A549 (cell line): ENCODE measurements around the gene P2RX3. TPM values are rescaled to one million over a fixed set of nuclear protein-coding genes. Genes with fewer than 3 reads are reported as not detected.

Source experiments
- ATAC-seq, 2 experiments: fragments of 200-7000 bp in 1 of 2; fragments of >200 bp in 1 of 2; cut with Nextera tagmentation in 1 of 2; cut with Tn5 transposase in 1 of 2; 3 replicates each; pipeline versions ENCODE4 v1.8.0 to v1.9.1; 2018 to 2020; ENCODE audit warnings: mild to moderate bottlenecking in 1 of 2, moderate library complexity in 1 of 2
- CTCF ChIA-PET: fragments of 300-600 bp; sonication (Branson Sonifier 250); formaldehyde crosslinking; extraction: SDS; loops from one replicate; lab custom pipeline; 2021; ENCODE audit warnings: antibody characterized with exemption, inconsistent platforms; lab: Yijun Ruan, JAX
- POLR2A ChIA-PET: fragments of 350-600 bp; formaldehyde crosslinking; extraction: SDS; loops from one replicate; lab custom pipeline; 2021; ENCODE audit warnings: antibody characterized with exemption, inconsistent platforms; lab: Yijun Ruan, JAX
- DNase-seq, 2 experiments: peaks; one replicate each; pipeline versions ENCODE4 v3.0.0 to v3.0.0-alpha.2; 2011 to 2016; ENCODE audit warnings: low read depth in 1 of 2, low spot score in 1 of 2
- FAIRE-seq: peaks from 2 replicates; lab custom pipeline; 2011; peaks lifted over from hg19 to GRCh38; lab: Jason Lieb, UNC
- H3K27ac ChIP-seq, 2 experiments: fragments of >200 bp; sonication (Bioruptor Twin); formaldehyde crosslinking; 3 replicates each; pipeline ENCODE4 v1.5.1; 2016 to 2017
- H3K4me1 ChIP-seq: fragments of >200 bp; sonication (Bioruptor Twin); formaldehyde crosslinking; 3 replicates; pipeline ENCODE4 v1.6.1; 2016
- H3K4me2 ChIP-seq: fragments of >200 bp; sonication (Bioruptor Twin); formaldehyde crosslinking; 3 replicates; pipeline ENCODE4 v1.6.1; 2016
- H3K4me3 ChIP-seq: fragments of >200 bp; sonication (Bioruptor Twin); formaldehyde crosslinking; 3 replicates; pipeline ENCODE4 v1.5.1; 2016
- H3K9me3 ChIP-seq: fragments of >200 bp; sonication (Bioruptor Twin); formaldehyde crosslinking; 3 replicates; pipeline ENCODE4 v1.6.1; 2016
- CEBPB ChIP-seq, 2 experiments: fragments of >200 bp in 1 of 2; sonication (Bioruptor Twin) in 1 of 2; formaldehyde crosslinking in 1 of 2; IDR thresholded peaks; 2 replicates each; pipeline ENCODE4 v1.6.1; 2012 to 2016
- CTCF ChIP-seq: fragments of >200 bp; sonication (Bioruptor Twin); formaldehyde crosslinking; IDR thresholded peaks from 3 replicates; pipeline ENCODE4 v1.5.1; 2016
- E2F6 ChIP-seq: IDR thresholded peaks from 2 replicates; pipeline ENCODE4 v1.6.1; 2012; ENCODE audit warnings: low read depth, borderline replicate concordance
- FOSB ChIP-seq: fragments of 250-450 bp; sonication (Bioruptor Pico); IDR thresholded peaks from 2 replicates; pipeline ENCODE4 v1.5.0; 2020; ENCODE audit warnings: mild to moderate bottlenecking, moderate library complexity
- GATA3 ChIP-seq: IDR thresholded peaks from 2 replicates; pipeline ENCODE4 v1.6.1; 2012; ENCODE audit warnings: borderline replicate concordance
- HDAC2 ChIP-seq: fragments of 200-600 bp; sonication (generic); IDR thresholded peaks from 2 replicates; pipeline ENCODE4 v1.6.1; 2016
- HEYL ChIP-seq: fragments of 250-450 bp; sonication (Bioruptor Pico); IDR thresholded peaks from 2 replicates; pipeline ENCODE4 v1.8.0; 2021; ENCODE audit warnings: mild to moderate bottlenecking, moderate library complexity
- HOXB13 ChIP-seq: fragments of 250-450 bp; sonication (Bioruptor Pico); IDR thresholded peaks from 2 replicates; pipeline ENCODE4 v1.5.0; 2020; ENCODE audit warnings: low read depth, mild to moderate bottlenecking, moderate library complexity
- KDM1A ChIP-seq: fragments of 200-600 bp; sonication (generic); IDR thresholded peaks from 2 replicates; pipeline ENCODE4 v1.6.1; 2016; ENCODE audit warnings: low read depth, mild to moderate bottlenecking
- MAFK ChIP-seq: fragments of 450-650 bp; IDR thresholded peaks from 2 replicates; pipeline ENCODE4 v1.6.1; 2014; ENCODE audit not compliant: partially characterized antibody
- MAX ChIP-seq: IDR thresholded peaks from 2 replicates; pipeline ENCODE4 v1.6.1; 2012
- MYC ChIP-seq: IDR thresholded peaks from 2 replicates; pipeline ENCODE4 v1.6.1; 2012; ENCODE audit warnings: mild to moderate bottlenecking, inconsistent platforms, low read length, improper control_type of control experiment, borderline replicate concordance
- PBX3 ChIP-seq: IDR thresholded peaks from 2 replicates; pipeline ENCODE4 v1.6.1; 2012
- RAD21 ChIP-seq, 2 experiments: fragments of >200 bp in 1 of 2; sonication (Bioruptor Twin) in 1 of 2; formaldehyde crosslinking in 1 of 2; IDR thresholded peaks in 1 of 2; conservative IDR thresholded peaks in 1 of 2; 2 replicates in 1 of 2; 3 replicates in 1 of 2; pipeline ENCODE4 v1.6.1; 2012 to 2018; ENCODE audit warnings: inconsistent platforms in 1 of 2
- REST ChIP-seq: fragments of 200-600 bp; sonication (generic); IDR thresholded peaks from 2 replicates; pipeline ENCODE4 v1.6.1; 2016; ENCODE audit warnings: antibody characterized with exemption, mild to moderate bottlenecking, moderate library complexity
- SMC3 ChIP-seq: fragments of >200 bp; sonication (Bioruptor Twin); formaldehyde crosslinking; IDR thresholded peaks from 3 replicates; pipeline ENCODE4 v1.6.1; 2018; ENCODE audit warnings: inconsistent platforms
- USF2 ChIP-seq: fragments of 450-650 bp; IDR thresholded peaks from 2 replicates; pipeline ENCODE4 v1.6.1; 2014; ENCODE audit warnings: antibody characterized with exemption
- ZC3H11A ChIP-seq: fragments of 450-650 bp; IDR thresholded peaks from 2 replicates; pipeline ENCODE4 v1.6.1; 2014; ENCODE audit warnings: antibody characterized with exemption, mild to moderate bottlenecking
- ZFP36 ChIP-seq: fragments of 450-650 bp; IDR thresholded peaks from 2 replicates; pipeline ENCODE4 v1.6.1; 2014; ENCODE audit warnings: borderline replicate concordance; ENCODE audit not compliant: partially characterized antibody
- ZNF302 ChIP-seq: fragments of 250-450 bp; sonication (Bioruptor Pico); IDR thresholded peaks from 2 replicates; pipeline ENCODE4 v1.9.0; 2021; ENCODE audit warnings: inconsistent platforms, mild to moderate bottlenecking, moderate library complexity
- ZSCAN20 ChIP-seq: fragments of 250-450 bp; sonication (Bioruptor Pico); IDR thresholded peaks from 2 replicates; pipeline ENCODE4 v1.8.0; 2022; ENCODE audit warnings: mild to moderate bottlenecking, moderate library complexity
- WGBS: methylation state at CpG from one replicate; pipeline ENCODE4 v1.1.6; 2017; ENCODE audit errors: missing lambda C conversion rate; 5-methylcytosine and 5-hydroxymethylcytosine counted together
- polyA plus RNA-seq, 4 experiments: library from polyadenylated mRNA; depleted of rRNA in 3 of 4; stranded (reverse); fragments of >200 nt; fragmentation: RNase III in 1 of 4; extraction: RNeasy Plus Mini Kit Qiagen cat#74134 plus additional on column Dnase treatment in 1 of 4; gene quantifications; 2 replicates in 3 of 4; 3 replicates in 1 of 4; pipeline ENCODE4 v1.2.3, GENCODE V29; 2011 to 2017

P2RX3 gene
- polyA plus RNA-seq, 2 of the 4 experiments (the other 2 are of a cell fraction) = 0.05 to 0.37 TPM

- TF ChIP-seq ZSCAN20 (CRISPR knock-in tag) = no peak
- no peak for TF ChIP-seq REST
- no peak for TF ChIP-seq ZNF302 (CRISPR knock-in tag)
- no peak for TF ChIP-seq MAFK
These were observed 9.9 kb downstream of the P2RX3 start (continued) for GRCh38 chr11:57348052-57348451.

GRCh38 chr11:57348636-57349313 lies 10.6 kb downstream of the P2RX3 start:
- FAIRE-seq = no peak
- Histone ChIP-seq H3K4me1 (peaks cover 18% of the 10 kb centered on the region), H3K9me3 (peaks cover 15% of the 10 kb centered on the region), H3K27ac (peak overlapping the region in 1 of 2 experiments; percentile 81; a peak in 4 of 6 replicates), H3K4me3 (no peak overlapping the region), H3K4me2 (no peak overlapping the region)
- no peak for DNase-seq
- TF ChIP-seq ZC3H11A (no peak), KDM1A (no peak), HDAC2 (no peak), USF2 (no peak), PBX3 (no peak), GATA3 (no peak), E2F6 (no peak), MYC (no peak), FOSB (CRISPR knock-in tag) (no peak)
- CTCF ChIA-PET = interaction anchor here (0.6 to 13.0 kb wide), 15 partner anchors 10 to 295 kb away, joined by 3 to 139 read pairs (median 5); partner anchors contain the start of genes RTN4RL2 and TIMM10
- ATAC-seq = no peak
- 87% methylated on average over 14 of the region's 14 CpGs for WGBS
- POLR2A ChIA-PET = no interaction called here

GRCh38 chr11:57349491-57350274 lies 11.5 kb downstream of the P2RX3 start:
- TF ChIP-seq MYC = no peak
- peak in 1 of 2 experiments; percentile 77; a peak in 2 of 4 replicates for TF ChIP-seq CEBPB (IDR thresholded peaks at IDR 0.05)
- peak; percentile 73 for TF ChIP-seq CTCF
- TF ChIP-seq RAD21 (conservative IDR thresholded peaks at IDR 0.05 in 1 of 2, IDR thresholded peaks at IDR 0.05 in 1 of 2) = peak; percentile 38 to 41; a peak in 4 of 5 replicates
- TF ChIP-seq SMC3 = peak; percentile 61
- TF ChIP-seq ZFP36 = no peak
- TF ChIP-seq MAX = peak; percentile 39; the same call in 1 of the 2 replicates
- 0 out of 2 replicates have a peak, but pooled peaks have one; percentile 36 for TF ChIP-seq HEYL
- TF ChIP-seq HOXB13 = no peak
- FAIRE-seq (no peak), ATAC-seq (peak; percentile 40 to 81; a peak in 3 of 6 replicates), DNase-seq (peak; percentile 58 to 62)
- H3K4me2 ChIP-seq = peak overlapping the region; percentile 53
- H3K4me1 ChIP-seq = peaks cover 18% of the 10 kb centered on the region
- H3K4me3 ChIP-seq = no peak overlapping the region
- WGBS = 20% methylated on average over 24 of the region's 31 CpGs
- ChIA-PET POLR2A (no interaction called here), CTCF (interaction anchor here (0.6 to 13.0 kb wide), 27 partner anchors 10 to 1786 kb away, joined by 3 to 139 read pairs (median 4); partner anchors contain the start of genes P2RX3, RTN4RL2 and TIMM10)
- peak overlapping the region; percentile 67 to 81 for H3K27ac ChIP-seq
- H3K9me3 ChIP-seq = peaks cover 15% of the 10 kb centered on the region
